Sigmoid colon (tissue), 4 donors: ENCODE results near the gene EDC4.

Experiments
- CTCF ChIP-seq, 4 experiments: fragments of 450-650 bp in 3 of 4; fragments of 200-600 bp in 1 of 4; IDR thresholded peaks; one replicate each; pipeline ENCODE4 v1.5.1; 2016 to 2019; ENCODE audit warnings: antibody characterized with exemption in 4 of 4, mild to moderate bottlenecking in 3 of 4, moderate library complexity in 2 of 4
- EP300 ChIP-seq, 4 donors: sonication (generic); formaldehyde crosslinking; IDR thresholded peaks; one replicate each; pipeline ENCODE4 v1.6.1; 2017; ENCODE audit warnings: antibody characterized with exemption in 4 of 4
- POLR2A ChIP-seq, 2 donors: fragments of 450-650 bp; IDR thresholded peaks; one replicate each; pipeline ENCODE4 v1.6.1; 2016; ENCODE audit warnings: antibody characterized with exemption in 2 of 2, mild to moderate bottlenecking in 2 of 2, moderate library complexity in 2 of 2

- no peak for TF ChIP-seq EP300 (IDR thresholded peaks at IDR 0.05)
- TF ChIP-seq CTCF (IDR thresholded peaks at IDR 0.05), result no peak
- no peak for TF ChIP-seq POLR2A (IDR thresholded peaks at IDR 0.05)
Measured at GRCh38 chr16:67907397-67908180, 34.7 kb downstream of the EDC4 start.
